NCI-H524 treated with DMSO at 0.1 percent for 48 hours (cell line): ENCODE results near the gene DUSP5.

Experiments
- DNase-seq: peaks from one replicate; lab custom pipeline; 2025; lab: John Stamatoyannopoulos, UW

Gene DUSP5

GRCh38 chr10:110547139-110547761 is 49.5 kb downstream of the DUSP5 start:
- no peak for DNase-seq

GRCh38 chr10:110548002-110548401 is 50.3 kb downstream of the DUSP5 start:
- DNase-seq = no peak

- DNase-seq = no peak
Measured at GRCh38 chr10:110549211-110549610, 51.5 kb downstream of the DUSP5 start.

- DNase-seq = no peak
Measured at GRCh38 chr10:110553905-110554304, 56.2 kb downstream of the DUSP5 start.

- DNase-seq = no peak
Measured at GRCh38 chr10:110556296-110556695, 58.6 kb downstream of the DUSP5 start.

GRCh38 chr10:110556969-110557601 is 59.4 kb downstream of the DUSP5 start:
- DNase-seq = no peak

GRCh38 chr10:110558041-110558440 is 60.3 kb downstream of the DUSP5 start:
- DNase-seq = no peak

- no peak for DNase-seq
Measured at GRCh38 chr10:110560012-110560411, 62.3 kb downstream of the DUSP5 start.
